Activated CD8-positive, alpha-beta T cell treated with anti-CD3 and anti-CD28 coated beads for 36 hours (primary cell): ENCODE measurements around the gene TLCD1. TPM values are rescaled to one million over a fixed set of nuclear protein-coding genes. Genes with fewer than 3 reads are reported as not detected.

Experiments used
- ATAC-seq: fragments of 200-7000 bp; cut with Tn5 transposase; one replicate; pipeline ENCODE4 v1.10.0; 2021; ENCODE audit warnings: mild to moderate bottlenecking, moderate library complexity
- CTCF ChIA-PET: fragments of 350-600 bp; sonication (Branson Sonifier 250); formaldehyde crosslinking; loops from one replicate; lab custom pipeline; 2021; ENCODE audit warnings: antibody characterized with exemption; lab: Charles Lee
- POLR2A ChIA-PET: fragments of 350-600 bp; sonication (Branson Sonifier 250); formaldehyde crosslinking; loops from one replicate; lab custom pipeline; 2021; ENCODE audit warnings: antibody characterized with exemption; lab: Charles Lee
- DNase-seq: peaks from one replicate; pipeline ENCODE4 v3.0.0-alpha.2; 2020
- H3K27ac Mint-ChIP-seq: one replicate; pipeline ENCODE4 v1.8.0; 2021; ENCODE audit warnings: mild to moderate bottlenecking, mixed read lengths
- H3K27me3 Mint-ChIP-seq: one replicate; pipeline ENCODE4 v1.8.0; 2021; ENCODE audit warnings: mixed read lengths
- H3K36me3 Mint-ChIP-seq: one replicate; pipeline ENCODE4 v1.8.0; 2021; ENCODE audit warnings: low read depth, mixed read lengths
- H3K4me1 Mint-ChIP-seq: one replicate; pipeline ENCODE4 v1.8.0; 2021; ENCODE audit warnings: low read depth, mixed read lengths
- H3K4me3 Mint-ChIP-seq: one replicate; pipeline ENCODE4 v1.8.0; 2021; ENCODE audit warnings: mild to moderate bottlenecking, moderate library complexity, mixed read lengths
- H3K9me3 Mint-ChIP-seq: one replicate; pipeline ENCODE4 v1.8.0; 2021; ENCODE audit warnings: mixed read lengths
- CTCF ChIP-seq: fragments of 200-600 bp; IDR thresholded peaks from one replicate; pipeline ENCODE4 v1.8.0; 2022; ENCODE audit warnings: antibody characterized with exemption, mild to moderate bottlenecking
- intact Hi-C: fragments of 100-400 bp; cut with micrococcal nuclease; formaldehyde crosslinking; loops from one replicate; pipeline ENCODE4 v1.10.0; 2022
- total RNA-seq, 2 experiments: library from RNA; stranded (reverse); gene quantifications; one replicate each; pipeline ENCODE4 v1.2.3, GENCODE V29; 2021

TLCD1 gene
- total RNA-seq, 2 experiments from 2014 or later: 6.5 to 8.7 TPM

GRCh38 chr17:28706471-28707338, 19.3 kb downstream of the TLCD1 start:
- ATAC-seq: no peak
- H3K27ac Mint-ChIP-seq: no peak overlapping the region
- CTCF ChIA-PET: interaction anchor here (0.7 to 1.3 kb wide), 2 partner anchors 20 to 31 kb away, joined by 3 read pairs; partner anchors contain the start of gene TLCD1
- no peak for DNase-seq
- intact Hi-C loops: no loop called here
- no peaks in the 10 kb centered on the region for H3K9me3 Mint-ChIP-seq
- H3K27me3 Mint-ChIP-seq: no peaks in the 10 kb centered on the region
- no peak for TF ChIP-seq CTCF
- peaks cover 13% of the 10 kb centered on the region for H3K36me3 Mint-ChIP-seq
- POLR2A ChIA-PET: interaction anchor here (0.8 to 1.7 kb wide), 5 partner anchors 10 to 544 kb away, joined by 3 to 8 read pairs (median 3); partner anchors contain the start of gene RPL23A
- no peak overlapping the region for H3K4me3 Mint-ChIP-seq
- peaks cover 5% of the 10 kb centered on the region for H3K4me1 Mint-ChIP-seq

- H3K27ac Mint-ChIP-seq: no peak overlapping the region
- ChIA-PET POLR2A (interaction anchor here (1.4 to 1.7 kb wide), 3 partner anchors 14 to 545 kb away, joined by 3 to 8 read pairs (median 3); partner anchors contain the start of gene RPL23A), CTCF (interaction anchor here (1.5 kb wide), 1 partner anchor 59 kb away, joined by 5 read pairs; no protein-coding TSS in a partner anchor)
- peaks cover 4% of the 10 kb centered on the region for H3K4me1 Mint-ChIP-seq
- H3K4me3 Mint-ChIP-seq: no peak overlapping the region
- no peak for TF ChIP-seq CTCF
- intact Hi-C loops: no loop called here
- no peaks in the 10 kb centered on the region for H3K27me3 Mint-ChIP-seq
- no peak for DNase-seq
- peaks cover 19% of the 10 kb centered on the region for H3K36me3 Mint-ChIP-seq
- no peaks in the 10 kb centered on the region for H3K9me3 Mint-ChIP-seq
- no peak for ATAC-seq
Observed at GRCh38 chr17:28705728-28706334, 20.2 kb downstream of the TLCD1 start.

DNA sequence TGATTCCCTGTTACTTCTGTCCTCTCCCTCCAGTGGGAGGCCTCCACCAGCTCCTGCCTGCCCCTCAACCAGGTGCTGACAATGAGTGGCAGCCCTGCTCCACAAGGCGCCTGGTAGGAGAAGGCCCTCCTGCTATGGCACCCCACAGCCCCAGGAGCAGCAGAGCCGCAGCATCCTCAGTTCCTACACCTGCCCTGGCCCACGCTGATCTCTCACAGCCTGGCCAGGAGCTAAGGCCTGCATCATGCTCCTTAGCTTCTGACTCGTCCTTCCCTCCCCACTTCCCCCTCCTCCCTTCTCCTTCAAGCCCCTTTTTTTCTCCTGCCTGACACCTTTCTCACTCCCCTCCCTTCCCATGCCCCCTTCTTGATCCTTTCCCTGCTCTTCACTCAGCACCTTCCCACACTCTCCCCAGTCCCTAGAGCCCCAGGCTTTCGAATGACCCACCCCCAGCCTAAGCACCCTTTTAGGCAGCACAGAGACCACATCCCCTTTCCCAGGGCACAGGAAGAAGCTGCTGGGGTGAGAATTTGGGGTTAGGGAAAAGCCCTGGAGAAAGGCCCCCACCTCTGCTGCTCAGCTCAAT, 20.9 kb downstream of the TLCD1 start:
- peaks cover 21% of the 10 kb centered on the region for H3K36me3 Mint-ChIP-seq
- intact Hi-C loops: no loop called here
- DNase-seq: no peak
- H3K9me3 Mint-ChIP-seq: no peaks in the 10 kb centered on the region
- ATAC-seq: no peak
- no peaks in the 10 kb centered on the region for H3K4me1 Mint-ChIP-seq
- peak overlapping the region; percentile 17 for H3K27ac Mint-ChIP-seq
- CTCF ChIA-PET: interaction anchor here (1.5 kb wide), 1 partner anchor 58 kb away, joined by 5 read pairs; no protein-coding TSS in a partner anchor
- TF ChIP-seq CTCF: no peak
- H3K4me3 Mint-ChIP-seq: no peak overlapping the region
- POLR2A ChIA-PET: interaction anchor here (0.6 to 1.5 kb wide), 3 partner anchors 10 to 16 kb away, joined by 3 to 4 read pairs (median 3); no protein-coding TSS in a partner anchor
- no peaks in the 10 kb centered on the region for H3K27me3 Mint-ChIP-seq

- ATAC-seq (no peak), DNase-seq (no peak)
- no peaks in the 10 kb centered on the region for H3K9me3 Mint-ChIP-seq
- no peak overlapping the region for H3K4me3 Mint-ChIP-seq
- ChIA-PET CTCF (interaction anchor here (1.5 kb wide), 1 partner anchor 57 kb away, joined by 5 read pairs; no protein-coding TSS in a partner anchor), POLR2A (interaction anchor here (0.6 to 1.6 kb wide), 7 partner anchors 9 to 127 kb away, joined by 3 to 4 read pairs (median 3); partner anchors contain the start of genes ALDOC and BLTP2)
- H3K36me3 Mint-ChIP-seq: peaks cover 28% of the 10 kb centered on the region
- H3K27ac Mint-ChIP-seq: no peak overlapping the region
- intact Hi-C loops: no loop called here
- no peaks in the 10 kb centered on the region for H3K4me1 Mint-ChIP-seq
- TF ChIP-seq CTCF: no peak
- no peaks in the 10 kb centered on the region for H3K27me3 Mint-ChIP-seq
Observed at GRCh38 chr17:28704219-28704858, 21.7 kb downstream of the TLCD1 start.
